Measurements from ENCODE around the gene CREB3.

CREB3 gene

GRCh38 chr9:35703906-35704672, 28.4 kb upstream of the CREB3 start:
- DNase-seq = no peak

GRCh38 chr9:35705372-35705771, 27.1 kb upstream of the CREB3 start:
- DNase-seq = peak in 1 of 4 experiments; percentile 20

GRCh38 chr9:35705836-35706430, 26.5 kb upstream of the CREB3 start:
- no peak for DNase-seq

- DNase-seq = no peak
Observed at GRCh38 chr9:35706951-35707350, 25.5 kb upstream of the CREB3 start.

- DNase-seq = no peak
Observed at GRCh38 chr9:35708146-35708545, 24.3 kb upstream of the CREB3 start.

GRCh38 chr9:35710818-35711500, 21.5 kb upstream of the CREB3 start:
- no peak for DNase-seq

- no peak for DNase-seq
Observed at GRCh38 chr9:35711501-35712428, 20.7 kb upstream of the CREB3 start.

- DNase-seq = no peak
Observed at GRCh38 chr9:35712762-35713400, 19.6 kb upstream of the CREB3 start.

GRCh38 chr9:35713578-35713977, 18.9 kb upstream of the CREB3 start:
- no peak for DNase-seq

GRCh38 chr9:35714123-35714522, 18.3 kb upstream of the CREB3 start:
- no peak for DNase-seq

GRCh38 chr9:35714579-35715252, 17.8 kb upstream of the CREB3 start:
- no peak for DNase-seq

GRCh38 chr9:35716230-35716629, 16.2 kb upstream of the CREB3 start:
- no peak for DNase-seq

GRCh38 chr9:35717132-35717870, 15.2 kb upstream of the CREB3 start:
- DNase-seq = no peak

GRCh38 chr9:35718721-35719511, 13.6 kb upstream of the CREB3 start:
- DNase-seq = peak; percentile 53 to 78 (median 73)

GRCh38 chr9:35719546-35719945, 12.9 kb upstream of the CREB3 start:
- no peak for DNase-seq

GRCh38 chr9:35723426-35723825, 9.0 kb upstream of the CREB3 start:
- DNase-seq = no peak

- no peak for DNase-seq
Observed at GRCh38 chr9:35723908-35724307, 8.6 kb upstream of the CREB3 start.

GRCh38 chr9:35725362-35725761, 7.1 kb upstream of the CREB3 start:
- no peak for DNase-seq

GRCh38 chr9:35726931-35727330, 5.5 kb upstream of the CREB3 start:
- peak; percentile 13 to 62 (median 38) for DNase-seq

GRCh38 chr9:35727676-35728040, 4.8 kb upstream of the CREB3 start:
- no peak for DNase-seq
